GM21367 (cell line): ENCODE data around the gene HELB.
A peak's percentile ranks its signal among the peaks of the same experiment; 100 is the strongest.

Experiments used
- ATAC-seq: cut with Tn5 transposase; IDR thresholded peaks from one replicate; pipeline ENCODE4 v1.9.1; 2021; ENCODE audit not compliant: unreplicated experiment

Gene HELB

DNA sequence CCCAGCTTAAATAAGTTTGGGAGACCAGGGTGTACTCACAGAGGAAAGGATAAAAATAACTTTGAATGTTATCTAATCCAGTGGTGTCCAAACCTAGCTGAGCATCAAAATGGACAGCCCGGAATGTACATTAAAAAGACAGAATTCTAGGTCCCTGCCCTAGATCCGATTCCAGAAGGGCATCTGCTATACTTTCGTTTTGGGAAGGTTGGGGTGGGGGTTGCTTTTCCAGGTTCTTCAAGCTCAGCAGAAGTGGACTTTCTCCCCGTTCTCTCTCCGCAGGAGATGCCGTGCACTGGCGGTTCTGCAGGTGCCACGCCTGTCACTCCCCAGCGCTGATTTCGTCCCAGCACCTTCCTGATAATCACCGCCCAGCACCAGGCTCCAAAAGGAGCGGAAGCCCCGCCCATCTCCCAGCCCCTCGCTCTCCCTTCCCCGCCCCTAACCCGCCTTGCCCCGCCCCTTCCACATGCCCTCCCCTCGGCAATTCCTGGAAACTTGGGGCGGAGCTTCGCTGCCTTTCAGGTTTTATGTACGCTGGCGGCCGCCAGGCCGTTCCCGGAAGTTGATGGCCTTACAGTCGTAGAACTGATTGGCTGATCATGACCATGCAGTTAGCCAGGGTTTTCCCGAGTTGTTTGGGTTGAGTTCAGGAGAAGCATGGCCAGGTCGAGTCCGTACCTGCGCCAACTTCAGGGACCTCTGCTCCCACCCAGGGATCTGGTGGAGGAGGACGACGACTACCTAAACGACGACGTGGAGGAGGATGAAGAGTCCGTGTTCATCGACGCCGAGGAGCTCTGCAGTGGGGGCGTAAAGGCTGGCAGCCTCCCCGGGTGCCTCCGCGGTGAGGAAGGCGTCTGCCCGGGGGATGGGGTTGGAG, at the start of gene HELB:
HELB (plus strand) TSS at position 550 of the 883 bp plus-strand sequence; CDS start at position 661, 111 bp downstream.
- ATAC-seq = peak; percentile 91

DNA sequence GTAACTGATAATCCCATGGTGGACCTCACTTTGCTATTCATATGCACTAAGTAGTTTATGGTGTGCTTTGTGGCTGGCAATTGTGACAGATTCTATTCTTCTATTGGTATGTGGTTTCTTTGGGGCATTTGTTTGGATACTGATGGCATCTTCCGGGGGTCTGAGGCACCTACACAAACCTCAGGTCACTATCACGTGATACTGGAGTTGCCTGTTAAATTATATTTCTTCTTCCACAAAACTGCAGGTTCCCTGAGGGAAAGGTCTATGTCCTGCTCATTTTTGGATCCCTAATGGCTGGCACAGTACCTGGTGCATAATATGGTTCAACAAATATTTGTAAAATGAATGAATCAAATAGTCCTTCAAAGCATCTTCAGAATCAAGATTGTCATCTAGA, 49.5 kb upstream of the HELB start:
- ATAC-seq = no peak

GRCh38 chr12:66255737-66256136, 46.6 kb upstream of the HELB start:
- ATAC-seq = no peak

DNA sequence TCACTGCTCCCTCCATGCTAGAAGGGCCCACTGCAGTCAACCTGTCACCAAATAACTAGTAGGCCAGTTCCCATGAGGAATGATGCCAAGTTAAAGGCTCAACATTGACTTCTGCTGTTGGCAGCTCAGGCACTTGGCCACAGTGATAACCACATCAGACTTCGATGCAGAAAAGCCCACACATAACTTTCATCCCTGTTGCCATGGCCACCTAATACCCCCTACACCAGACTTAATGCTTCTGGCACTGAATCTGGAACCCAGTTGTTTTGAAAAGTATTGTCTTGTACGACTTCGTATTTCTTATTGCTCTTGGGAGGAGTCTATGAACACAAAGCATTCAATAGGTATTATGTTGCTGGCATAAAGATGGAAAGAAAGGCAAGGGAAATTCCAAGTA, 44.3 kb upstream of the HELB start:
- no peak for ATAC-seq

DNA sequence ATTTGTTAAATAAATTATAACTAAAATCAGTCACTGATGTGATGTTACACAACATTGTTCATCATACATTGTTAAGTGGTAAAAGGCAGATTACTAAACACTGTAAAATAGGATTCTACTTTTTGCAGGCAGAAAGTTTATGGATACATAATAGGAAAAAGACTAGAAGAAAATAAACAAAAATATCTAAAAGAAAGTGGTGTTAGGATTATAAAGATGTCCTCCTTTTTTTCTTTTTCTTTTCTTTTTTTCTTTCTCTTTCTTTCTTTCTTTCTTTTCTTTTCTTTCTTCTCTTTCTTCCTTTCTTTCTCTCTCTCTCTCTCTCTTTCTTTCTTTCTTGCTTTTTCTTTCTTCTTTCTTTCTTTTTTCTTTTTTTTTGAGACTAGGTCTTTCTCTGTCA, 39.6 kb upstream of the HELB start:
- ATAC-seq = no peak

- ATAC-seq = no peak
Observed at GRCh38 chr12:66268562-66268961, 33.7 kb upstream of the HELB start.

GRCh38 chr12:66269142-66269541, 33.2 kb upstream of the HELB start:
- ATAC-seq = no peak

- no peak for ATAC-seq
Observed at GRCh38 chr12:66269757-66270383, 32.4 kb upstream of the HELB start.

DNA sequence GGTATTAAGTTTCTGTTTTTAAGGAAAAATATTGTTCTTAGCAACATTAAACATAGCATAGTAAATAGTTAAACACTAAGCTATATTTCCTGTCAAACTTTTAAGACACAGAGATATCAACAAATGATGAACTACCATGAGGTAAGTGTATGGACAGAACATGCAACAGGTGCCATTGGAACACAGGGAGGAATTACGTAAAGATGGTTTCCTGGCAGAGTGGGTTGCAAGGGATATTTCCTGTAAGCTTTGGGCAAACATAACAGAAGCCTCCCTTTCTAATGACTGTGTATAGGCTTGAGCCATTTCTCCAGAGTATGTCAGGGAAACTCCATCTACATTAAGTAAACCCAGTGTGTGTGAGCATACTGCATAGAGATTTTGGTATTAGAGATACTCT, 31.7 kb upstream of the HELB start:
- ATAC-seq = no peak

- no peak for ATAC-seq
Observed at GRCh38 chr12:66272650-66273049, 29.6 kb upstream of the HELB start.

DNA sequence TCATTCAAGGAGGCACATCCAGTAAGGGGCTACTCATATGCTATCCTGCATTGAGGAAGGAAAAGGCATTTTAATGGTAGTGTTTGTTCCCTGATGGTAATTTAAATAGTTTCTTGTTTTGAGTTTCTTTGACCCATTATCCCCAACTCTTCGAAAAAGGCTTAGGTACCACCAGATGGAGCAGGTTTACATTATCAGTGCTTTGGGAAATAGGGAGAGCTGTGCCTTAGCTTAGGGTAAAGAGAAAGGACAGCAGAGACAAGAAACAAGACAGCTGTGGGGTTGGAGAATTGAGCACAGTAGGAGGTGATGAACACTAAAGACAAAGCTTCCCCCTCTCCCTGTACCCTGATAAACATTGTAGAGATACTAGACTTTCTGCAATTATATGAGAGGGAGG, 29.1 kb upstream of the HELB start:
- ATAC-seq = no peak

- ATAC-seq = no peak
Observed at GRCh38 chr12:66275040-66275439, 27.3 kb upstream of the HELB start.

DNA sequence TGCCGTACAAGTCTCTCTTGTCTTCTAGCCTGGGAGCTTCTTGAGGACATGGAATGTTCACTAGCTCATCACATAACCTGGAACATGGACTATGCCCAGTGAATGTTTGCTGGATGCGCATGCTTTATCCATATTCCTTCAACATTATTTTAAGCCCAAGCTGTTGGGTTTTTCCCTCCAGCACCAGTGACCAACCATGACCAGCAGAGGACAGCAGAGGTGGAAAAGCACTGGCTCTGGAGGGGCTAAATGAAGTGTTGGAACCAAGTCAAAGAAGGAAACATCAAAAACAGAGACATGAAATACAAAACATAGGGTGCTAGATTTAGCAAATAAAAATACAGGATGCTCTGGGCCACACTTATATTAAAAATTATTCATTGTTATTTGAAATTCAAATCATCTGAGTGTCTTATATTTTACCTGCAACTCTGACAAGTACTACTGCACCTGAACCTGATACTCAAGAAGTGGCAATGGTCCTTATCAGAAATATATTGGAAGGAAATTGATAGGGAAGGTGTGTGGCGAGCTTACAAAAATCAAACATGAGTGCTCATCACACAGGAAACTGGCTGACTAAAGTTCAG, 23.1 kb upstream of the HELB start:
- ATAC-seq = no peak

GRCh38 chr12:66280561-66280960, 21.7 kb upstream of the HELB start:
- ATAC-seq = no peak

GRCh38 chr12:66282244-66282643, 20.0 kb upstream of the HELB start:
- no peak for ATAC-seq

- no peak for ATAC-seq
Observed at GRCh38 chr12:66287275-66287674, 15.0 kb upstream of the HELB start.

DNA sequence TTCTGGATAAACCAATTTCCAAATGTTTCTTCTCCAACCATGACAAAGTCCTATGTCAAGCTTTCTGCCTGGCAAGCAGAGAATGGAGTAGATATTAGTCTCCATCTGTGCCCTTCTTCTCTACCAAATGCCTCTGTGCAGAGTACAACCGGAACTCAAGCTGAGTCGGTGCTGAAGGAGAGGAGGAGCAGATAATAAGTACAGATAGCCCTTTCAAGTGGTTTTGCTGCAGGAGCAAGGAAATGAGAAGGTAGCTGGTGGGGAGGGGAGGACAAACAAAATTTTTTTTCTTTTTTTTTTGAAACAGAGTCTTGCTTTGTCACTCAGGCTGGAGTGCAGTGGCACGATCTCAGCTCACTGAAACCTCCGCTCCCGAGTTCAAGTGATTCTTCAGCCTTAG, 14.2 kb upstream of the HELB start:
- no peak for ATAC-seq

GRCh38 chr12:66289485-66289884, 12.8 kb upstream of the HELB start:
- no peak for ATAC-seq

DNA sequence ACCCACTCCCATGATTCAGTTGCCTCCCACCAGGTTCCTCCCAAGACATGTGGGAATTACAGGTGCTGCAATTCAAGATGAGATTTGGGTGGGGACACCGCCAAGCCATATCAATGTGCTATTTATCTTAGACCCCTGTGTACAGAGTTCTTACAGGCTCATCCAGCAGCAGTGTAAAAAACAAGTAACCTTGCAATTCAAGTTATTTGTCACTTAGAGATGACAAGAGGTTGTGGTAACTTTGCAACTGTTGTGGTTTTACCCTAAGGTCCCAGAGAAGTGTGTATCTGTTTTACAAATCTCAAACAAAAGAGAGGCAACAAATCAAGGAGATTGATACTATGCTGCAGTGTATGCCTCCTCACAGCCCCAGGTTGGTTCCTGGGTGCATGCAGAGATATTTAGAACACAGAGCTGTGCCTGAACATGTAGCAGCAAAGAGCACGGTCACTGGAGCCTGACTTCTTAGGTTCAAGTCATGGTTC, 11.5 kb upstream of the HELB start:
- ATAC-seq = no peak

DNA sequence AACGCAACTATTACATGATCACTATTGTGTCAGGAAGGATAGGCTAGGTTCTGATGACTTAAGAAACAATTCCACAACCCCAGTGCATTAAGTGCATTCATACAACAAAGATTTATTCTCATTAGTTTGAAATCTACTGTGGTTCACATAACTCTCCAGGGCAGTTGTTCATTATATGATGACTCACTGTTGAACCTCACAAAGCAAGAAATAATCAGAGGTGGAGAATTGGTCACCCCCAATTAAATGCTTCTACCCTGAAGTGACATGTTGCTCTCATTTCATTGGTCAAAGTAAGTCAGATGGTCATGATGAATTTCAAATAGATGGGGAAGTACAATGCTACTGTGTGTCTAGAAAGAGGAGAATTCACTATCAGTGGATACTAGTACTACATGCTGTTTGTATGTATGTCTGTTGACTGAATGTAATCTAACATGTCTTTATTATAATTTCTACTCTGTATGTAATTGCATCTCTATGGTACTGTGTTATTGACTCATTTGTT, 6.1 kb upstream of the HELB start:
- no peak for ATAC-seq

DNA sequence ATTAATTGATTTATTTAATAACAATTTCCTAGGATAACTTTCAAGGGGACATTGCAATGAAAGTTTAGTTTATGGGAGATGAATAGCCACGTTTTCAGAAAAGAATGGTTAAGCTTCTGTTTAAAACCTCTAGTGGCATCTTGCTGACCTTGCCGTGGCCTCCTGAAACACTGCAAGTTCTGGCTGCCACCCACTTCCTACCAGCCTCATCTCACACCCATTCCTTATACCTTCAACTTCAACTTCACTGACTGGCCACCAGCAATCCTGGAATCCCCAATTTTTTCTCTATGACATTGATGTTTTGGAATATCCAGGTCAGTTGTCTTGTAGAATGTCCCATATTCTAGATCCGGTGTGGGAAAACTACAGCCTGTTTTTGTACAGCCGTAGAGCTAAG, 5.2 kb upstream of the HELB start:
- no peak for ATAC-seq

DNA sequence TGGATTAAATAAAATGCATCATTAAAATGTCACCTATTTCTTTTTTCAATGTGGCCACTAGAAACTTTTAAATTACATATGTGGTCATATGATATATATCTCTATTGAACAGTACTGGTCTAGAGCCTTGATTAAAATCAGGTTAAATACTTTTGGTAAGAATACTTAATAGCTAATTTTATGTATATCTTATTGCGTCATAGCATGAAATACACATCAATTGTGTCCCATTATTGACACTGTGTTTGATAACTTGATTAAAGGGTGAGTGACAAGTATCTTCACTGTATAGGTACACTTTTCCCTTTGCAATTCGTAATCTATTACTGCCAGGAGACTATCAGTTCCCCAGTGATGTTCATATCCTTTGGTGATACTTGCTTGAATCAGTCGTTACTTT, 4.4 kb upstream of the HELB start:
- ATAC-seq = no peak
